ENCODE results near the gene PSG3.
"Not testable (repeated sequence)": the region's sequence is repeated elsewhere in the genome, so short reads cannot be mapped to it uniquely, and the experiment has no call there.

Gene PSG3

GRCh38 chr19:42740381-42740780, at the start of gene PSG3:
PSG3 (minus strand) TSS chr19:42740481; CDS start chr19:42740384, 97 bp downstream.
- DNase-seq (ENCODE audit: low spot score in 2 of 2); H3K36me3 ChIP-seq (replicated peaks); H3K27me3 ChIP-seq (ENCODE audit: low read depth); H3K9me3 ChIP-seq; H3K4me3 ChIP-seq; H3K4me1 ChIP-seq; in situ Hi-C loops (cut with MboI; ENCODE audit: low sequenced_read_pairs): not testable (repeated sequence)

GRCh38 chr19:42788766-42789165, 48.5 kb upstream of the PSG3 start:
- H3K4me3 ChIP-seq; H3K4me1 ChIP-seq; in situ Hi-C loops (cut with MboI; ENCODE audit: low sequenced_read_pairs); H3K27me3 ChIP-seq (ENCODE audit: low read depth); H3K9me3 ChIP-seq; H3K36me3 ChIP-seq (replicated peaks); DNase-seq (ENCODE audit: low spot score in 2 of 2): not testable (repeated sequence)

- H3K4me3 ChIP-seq; H3K9me3 ChIP-seq; H3K36me3 ChIP-seq (replicated peaks); in situ Hi-C loops (cut with MboI; ENCODE audit: low sequenced_read_pairs); H3K27me3 ChIP-seq (ENCODE audit: low read depth); H3K4me1 ChIP-seq; DNase-seq (ENCODE audit: low spot score in 2 of 2): not testable (repeated sequence)
Measured at GRCh38 chr19:42787766-42788165, 47.5 kb upstream of the PSG3 start.

GRCh38 chr19:42776750-42777612, 36.7 kb upstream of the PSG3 start:
- H3K4me3 ChIP-seq; H3K4me1 ChIP-seq; H3K36me3 ChIP-seq (replicated peaks); H3K9me3 ChIP-seq; H3K27me3 ChIP-seq (ENCODE audit: low read depth); in situ Hi-C loops (cut with MboI; ENCODE audit: low sequenced_read_pairs): not testable (repeated sequence)
- DNase-seq (ENCODE audit: low spot score in 2 of 2) = peak in 1 of 2 experiments; percentile 77

- H3K4me3 ChIP-seq; H3K9me3 ChIP-seq; DNase-seq (ENCODE audit: low spot score in 2 of 2); in situ Hi-C loops (cut with MboI; ENCODE audit: low sequenced_read_pairs); H3K4me1 ChIP-seq; H3K36me3 ChIP-seq (replicated peaks); H3K27me3 ChIP-seq (ENCODE audit: low read depth): not testable (repeated sequence)
Measured at GRCh38 chr19:42774510-42775158, 34.4 kb upstream of the PSG3 start.

- H3K36me3 ChIP-seq (replicated peaks); H3K27me3 ChIP-seq (ENCODE audit: low read depth); H3K9me3 ChIP-seq; H3K4me3 ChIP-seq; in situ Hi-C loops (cut with MboI; ENCODE audit: low sequenced_read_pairs); H3K4me1 ChIP-seq: not testable (repeated sequence)
- DNase-seq (ENCODE audit: low spot score in 2 of 2) = peak in 1 of 2 experiments; percentile 38
Measured at GRCh38 chr19:42767319-42767718, 27.0 kb upstream of the PSG3 start.

GRCh38 chr19:42766871-42767270, 26.6 kb upstream of the PSG3 start:
- H3K27me3 ChIP-seq (ENCODE audit: low read depth); H3K36me3 ChIP-seq (replicated peaks); in situ Hi-C loops (cut with MboI; ENCODE audit: low sequenced_read_pairs); H3K9me3 ChIP-seq; H3K4me3 ChIP-seq; H3K4me1 ChIP-seq; DNase-seq (ENCODE audit: low spot score in 2 of 2): not testable (repeated sequence)

GRCh38 chr19:42764836-42765235, 24.6 kb upstream of the PSG3 start:
- Histone ChIP-seq H3K36me3 (replicated peaks) (no peaks in the 10 kb centered on the region), H3K27me3 (ENCODE audit: low read depth) (no peaks in the 10 kb centered on the region), H3K4me3 (no peak overlapping the region), H3K9me3 (no peaks in the 10 kb centered on the region), H3K4me1 (no peaks in the 10 kb centered on the region)
- DNase-seq (ENCODE audit: low spot score in 2 of 2) = no peak
- in situ Hi-C loops (cut with MboI; ENCODE audit: low sequenced_read_pairs) = no loop called here

- no peak overlapping the region for H3K4me3 ChIP-seq
- no peaks in the 10 kb centered on the region for H3K4me1 ChIP-seq
- no peaks in the 10 kb centered on the region for H3K9me3 ChIP-seq
- no peak for DNase-seq (ENCODE audit: low spot score in 2 of 2)
- H3K27me3 ChIP-seq (ENCODE audit: low read depth) = no peaks in the 10 kb centered on the region
- H3K36me3 ChIP-seq (replicated peaks) = no peaks in the 10 kb centered on the region
- in situ Hi-C loops (cut with MboI; ENCODE audit: low sequenced_read_pairs) = no loop called here
Measured at GRCh38 chr19:42762789-42763188, 22.5 kb upstream of the PSG3 start.

- not testable (repeated sequence) for H3K4me1 ChIP-seq
Measured at GRCh38 chr19:42761924-42762295, 21.6 kb upstream of the PSG3 start.

GRCh38 chr19:42760954-42761923, 21.0 kb upstream of the PSG3 start:
- H3K9me3 ChIP-seq; H3K36me3 ChIP-seq (replicated peaks); H3K4me3 ChIP-seq; H3K4me1 ChIP-seq; H3K27me3 ChIP-seq (ENCODE audit: low read depth); in situ Hi-C loops (cut with MboI; ENCODE audit: low sequenced_read_pairs); DNase-seq (ENCODE audit: low spot score in 2 of 2): not testable (repeated sequence)

More at GRCh38 chr19:42761924-42762295, 21.6 kb upstream of the PSG3 start:
- DNase-seq (ENCODE audit: low spot score in 2 of 2); H3K9me3 ChIP-seq; H3K4me3 ChIP-seq; H3K27me3 ChIP-seq (ENCODE audit: low read depth); H3K36me3 ChIP-seq (replicated peaks); in situ Hi-C loops (cut with MboI; ENCODE audit: low sequenced_read_pairs): not testable (repeated sequence)

- in situ Hi-C loops (cut with MboI; ENCODE audit: low sequenced_read_pairs); H3K27me3 ChIP-seq (ENCODE audit: low read depth); H3K4me1 ChIP-seq; H3K9me3 ChIP-seq; H3K4me3 ChIP-seq; H3K36me3 ChIP-seq (replicated peaks): not testable (repeated sequence)
- DNase-seq (ENCODE audit: low spot score in 2 of 2) = peak in 1 of 2 experiments; percentile 49
Measured at GRCh38 chr19:42758667-42759066, 18.4 kb upstream of the PSG3 start.

- H3K36me3 ChIP-seq (replicated peaks); H3K4me3 ChIP-seq; H3K4me1 ChIP-seq; H3K27me3 ChIP-seq (ENCODE audit: low read depth); DNase-seq (ENCODE audit: low spot score in 2 of 2); H3K9me3 ChIP-seq; in situ Hi-C loops (cut with MboI; ENCODE audit: low sequenced_read_pairs): not testable (repeated sequence)
Measured at GRCh38 chr19:42752246-42752645, 12.0 kb upstream of the PSG3 start.
